GM18907 (cell line): Measurements from ENCODE around the gene CKS1B.
A peak's percentile ranks its signal among the peaks of the same experiment; 100 is the strongest.

ENCODE experiments used
- ATAC-seq: cut with Tn5 transposase; IDR thresholded peaks from one replicate; pipeline ENCODE4 v1.9.1; 2021; ENCODE audit warnings: mild to moderate bottlenecking, moderate library complexity; ENCODE audit not compliant: unreplicated experiment

CKS1B gene

DNA sequence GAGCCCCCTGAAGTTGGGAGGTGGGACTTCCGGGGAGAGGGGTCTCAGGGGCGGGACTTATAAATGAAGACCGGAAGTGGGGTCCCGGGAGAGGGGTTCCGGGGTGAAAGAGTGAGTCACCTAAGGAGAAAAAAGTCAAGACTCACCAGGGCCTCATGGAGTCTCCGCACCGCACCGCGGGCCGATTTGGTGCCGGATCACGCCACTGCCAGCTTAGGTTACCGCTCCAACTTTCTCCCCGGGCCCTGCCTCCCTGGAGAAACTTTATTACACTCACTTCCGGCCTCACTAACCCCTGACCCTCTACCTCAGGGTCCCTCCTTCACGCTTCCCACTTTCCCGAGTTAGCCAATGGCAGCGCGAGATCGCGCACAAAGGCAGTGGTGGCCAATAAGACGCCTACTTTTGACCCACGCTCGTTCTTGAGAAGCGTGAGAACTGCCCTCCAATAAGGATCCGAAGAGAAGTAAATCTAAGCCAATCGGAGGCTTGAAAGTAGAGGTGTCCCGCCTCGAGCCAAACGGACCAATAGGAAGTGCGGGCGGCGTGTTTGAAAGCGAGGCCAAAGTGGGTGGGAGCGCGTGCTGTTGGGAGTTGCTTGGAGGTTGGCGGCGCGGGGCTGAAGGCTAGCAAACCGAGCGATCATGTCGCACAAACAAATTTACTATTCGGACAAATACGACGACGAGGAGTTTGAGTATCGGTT is at the start of gene CKS1B:
CKS1B (plus strand) TSS at position 580 of the 706 bp plus-strand sequence; CDS start at position 645, 65 bp downstream.
- peak; percentile 79 for ATAC-seq

- no peak for ATAC-seq
These were observed 48.9 kb upstream of the CKS1B start for GRCh38 chr1:154925335-154926170.

DNA sequence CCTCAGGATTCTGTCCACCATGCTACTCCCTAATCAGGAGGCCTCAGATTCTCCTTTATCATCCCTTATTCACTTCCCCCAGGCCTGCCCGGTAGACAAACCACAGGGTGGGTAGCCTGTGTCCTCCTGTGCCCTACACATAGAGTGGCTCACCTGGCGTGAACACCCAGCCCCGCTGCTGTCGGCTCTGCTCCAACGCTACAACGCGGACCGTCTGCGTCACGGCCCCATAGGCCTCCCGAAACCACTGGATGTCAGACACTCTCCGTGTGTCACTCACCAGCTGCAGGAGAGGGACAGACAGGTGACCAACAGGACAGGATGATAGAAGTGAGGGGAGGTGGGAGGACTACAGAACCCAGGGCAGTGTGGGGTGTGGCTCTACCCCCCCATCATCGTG is 48.3 kb upstream of the CKS1B start:
- ATAC-seq: no peak

DNA sequence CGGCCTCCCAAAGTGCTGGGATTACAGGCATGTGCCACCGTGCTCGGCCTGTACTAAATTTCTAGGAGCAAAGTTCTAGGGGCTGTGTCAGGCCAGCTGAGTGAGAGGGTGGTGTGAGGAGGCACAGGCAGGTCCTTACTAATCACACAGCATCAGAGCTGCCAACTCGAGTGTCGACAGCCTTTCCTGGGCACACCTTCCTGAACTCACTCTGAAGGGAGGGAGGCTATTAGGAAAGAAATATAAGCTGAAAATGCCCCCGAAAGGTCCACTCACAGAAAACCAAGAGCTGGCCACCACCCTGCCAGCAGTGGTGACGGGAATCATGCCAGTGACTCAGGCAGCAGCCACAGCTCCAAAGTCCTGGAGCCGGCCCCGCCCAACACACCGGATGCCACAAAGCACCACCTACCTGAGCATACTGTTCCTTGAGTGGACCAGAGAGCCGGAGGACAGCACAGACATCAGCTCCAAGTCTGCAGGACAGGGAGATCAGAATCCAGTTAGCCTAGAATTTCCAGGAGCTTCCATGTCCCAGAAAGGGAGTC is 42.5 kb upstream of the CKS1B start:
- no peak for ATAC-seq

DNA sequence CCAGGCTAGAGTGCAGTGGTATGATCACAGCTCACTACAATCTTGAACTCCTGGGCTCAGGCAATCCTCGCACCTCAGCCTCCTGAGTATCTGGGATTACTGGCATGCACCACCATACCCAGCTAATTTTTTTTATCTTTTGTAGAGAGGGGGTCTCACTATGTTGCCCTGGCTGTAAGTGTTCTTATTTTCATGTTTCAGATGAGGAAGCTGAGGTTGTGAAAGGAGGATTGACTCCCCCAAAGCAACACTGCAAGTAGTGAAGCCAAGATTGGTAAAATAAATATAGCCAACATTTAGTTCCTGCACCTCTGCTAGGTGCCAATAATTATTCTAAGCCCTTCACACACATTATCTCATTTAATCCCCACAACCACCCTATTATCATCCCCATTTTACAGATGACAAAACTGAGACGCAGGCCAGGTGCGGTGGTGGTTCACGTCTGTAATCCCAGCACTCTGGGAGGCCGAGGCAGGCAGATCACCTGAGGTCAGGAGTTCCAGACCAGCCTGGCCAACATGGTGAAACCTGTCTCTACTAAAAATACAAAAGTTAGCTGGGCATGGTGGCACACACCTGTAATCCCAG is 40.0 kb upstream of the CKS1B start:
- no peak for ATAC-seq

GRCh38 chr1:154935749-154936554 is 38.5 kb upstream of the CKS1B start:
- ATAC-seq: no peak

- ATAC-seq: peak; percentile 85
These were observed 37.9 kb upstream of the CKS1B start, which contains the start of gene PMVK for GRCh38 chr1:154936555-154937084. Gene PMVK, minus strand, starts transcription at chr1:154936719. Its CDS starts 34 bp downstream, at chr1:154936685.

DNA sequence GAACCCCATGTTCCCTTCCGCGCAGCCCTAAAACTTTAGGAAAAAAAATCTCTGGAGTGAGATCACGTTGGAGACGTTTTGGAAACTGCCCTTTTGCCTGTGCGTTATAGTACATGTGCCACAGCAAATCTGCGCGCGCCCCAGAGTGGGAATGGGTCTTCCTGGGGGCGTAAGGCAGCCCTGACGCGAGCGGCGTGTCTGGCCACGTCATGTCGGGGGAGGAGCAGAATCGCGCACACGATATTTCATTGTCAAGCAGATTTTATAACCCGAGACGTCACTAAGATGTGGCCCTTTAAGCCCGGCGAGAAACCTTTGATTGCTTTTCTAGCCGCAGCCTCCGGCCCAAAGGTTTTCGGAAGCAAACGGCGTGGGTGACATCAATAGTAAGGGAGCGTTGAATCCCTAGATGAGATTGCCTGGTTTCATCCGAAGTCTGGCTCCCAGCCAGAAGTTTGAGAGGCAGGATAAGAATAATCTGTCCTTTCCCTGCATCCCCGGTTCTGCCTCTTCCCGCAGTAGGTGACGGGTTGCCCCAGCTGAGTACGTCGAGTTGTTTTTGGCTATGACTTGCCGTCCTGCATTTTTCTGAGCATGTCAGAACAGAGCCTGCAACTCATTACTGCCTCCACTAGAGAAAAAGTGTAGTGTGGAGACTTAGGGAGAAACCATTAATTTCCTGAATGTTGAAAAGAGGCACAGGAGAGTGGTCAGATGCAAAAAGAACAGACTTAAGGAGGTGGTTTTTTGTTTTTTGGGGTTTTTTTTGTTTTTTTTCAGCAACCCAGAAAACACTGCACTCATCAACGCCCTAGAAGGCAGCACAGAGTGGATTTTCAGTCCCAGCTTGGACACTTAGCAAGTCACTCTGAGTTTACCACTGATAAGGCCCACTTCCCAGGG is 37.1 kb upstream of the CKS1B start:
- ATAC-seq: peak; percentile 66

DNA sequence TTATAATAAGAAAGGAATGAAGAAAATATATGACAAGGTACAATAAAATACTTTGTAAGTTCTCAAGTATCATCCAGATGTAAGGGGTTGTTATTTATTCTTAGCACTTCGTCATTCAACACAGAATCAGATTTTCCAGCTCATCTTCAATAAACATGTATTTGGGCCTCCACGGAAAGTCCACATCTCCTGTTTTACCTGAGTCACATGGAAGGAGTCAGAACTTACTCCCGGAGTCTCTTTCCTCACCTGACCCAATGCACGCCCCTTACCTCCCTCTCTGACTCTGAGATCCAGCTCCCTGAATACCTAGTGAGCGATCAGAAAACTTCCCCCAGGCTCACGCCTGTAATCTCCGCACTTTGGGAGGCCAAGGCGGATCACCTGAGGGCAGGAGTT is 36.5 kb upstream of the CKS1B start:
- ATAC-seq: no peak

GRCh38 chr1:154938604-154939399 is 35.7 kb upstream of the CKS1B start:
- ATAC-seq: no peak

GRCh38 chr1:154940213-154940560 is 34.3 kb upstream of the CKS1B start:
- ATAC-seq: no peak

- ATAC-seq: no peak
These were observed 33.8 kb upstream of the CKS1B start for GRCh38 chr1:154940651-154941194.

- no peak for ATAC-seq
These were observed 33.0 kb upstream of the CKS1B start for GRCh38 chr1:154941333-154942013.

- ATAC-seq: no peak
These were observed 30.7 kb upstream of the CKS1B start for GRCh38 chr1:154943649-154944400.

- no peak for ATAC-seq
These were observed 29.9 kb upstream of the CKS1B start for GRCh38 chr1:154944401-154945159.
